GM12874 (cell line): ENCODE data around the gene TIMP3.

Experiments used
- CTCF ChIP-seq: IDR thresholded peaks from 2 replicates; pipeline ENCODE4 v1.5.1; 2011; ENCODE audit warnings: low read depth, mild to moderate bottlenecking, control low read depth, low read length, moderate library complexity; ENCODE audit not compliant: insufficient read depth

Gene TIMP3

GRCh38 chr22:32801537-32802236 lies at the start of gene TIMP3:
TSS of gene TIMP3 (plus strand) at chr22:32801705. CDS start at chr22:32802002, 297 bp downstream.
- TF ChIP-seq CTCF = no peak

GRCh38 chr22:32752326-32752725 lies 49.2 kb upstream of the TIMP3 start:
- TF ChIP-seq CTCF = no peak

- no peak for TF ChIP-seq CTCF
These were observed 48.5 kb upstream of the TIMP3 start for GRCh38 chr22:32752816-32753520.

- TF ChIP-seq CTCF = no peak
These were observed 47.9 kb upstream of the TIMP3 start for GRCh38 chr22:32753591-32753990.

GRCh38 chr22:32754413-32755041 lies 47.0 kb upstream of the TIMP3 start:
- no peak for TF ChIP-seq CTCF

- TF ChIP-seq CTCF = no peak
These were observed 42.6 kb upstream of the TIMP3 start for GRCh38 chr22:32758866-32759385.

GRCh38 chr22:32760396-32760795 lies 41.1 kb upstream of the TIMP3 start:
- TF ChIP-seq CTCF = no peak
